Measurements from ENCODE around the gene IFNAR2. TPM values are rescaled to one million over a fixed set of nuclear protein-coding genes. Genes with fewer than 3 reads are reported as not detected.
"Not testable (repeated sequence)": the region's sequence is repeated elsewhere in the genome, so short reads cannot be mapped to it uniquely, and the experiment has no call there.

Gene IFNAR2
- total and polyA plus RNA-seq, 4 donors: 21.4 to 38.4 (median 27.5) TPM

- TF ChIP-seq CTCF (IDR thresholded peaks at IDR 0.05; ENCODE audit: control extremely low read depth, extremely low read depth): no peak
- H3K9ac ChIP-seq (ENCODE audit: insufficient read depth in 1 of 2, low read length in 2 of 2): no peak overlapping the region
- no peak overlapping the region for H3K27ac ChIP-seq (ENCODE audit: low read depth in 1 of 2, low read length in 1 of 2)
- ATAC-seq (ENCODE audit: insufficient read depth, low FRiP score): no peak
- no peaks in the 10 kb centered on the region for H3K9me3 ChIP-seq (ENCODE audit: control insufficient read depth in 4 of 4, insufficient read depth in 3 of 4, low read length in 3 of 4)
- peaks cover 17 to 32% (median 21%) of the 10 kb centered on the region in 4 donors for H3K36me3 ChIP-seq (ENCODE audit: control insufficient read depth in 4 of 4, insufficient read depth in 4 of 4, low read length in 4 of 4)
- no peak overlapping the region for H3K4me3 ChIP-seq
- H3K27me3 ChIP-seq (ENCODE audit: control insufficient read depth in 3 of 3, insufficient read depth in 3 of 3, low read length in 2 of 3): no peaks in the 10 kb centered on the region
- WGBS, 2 donors: 32 to 56% methylated on average over 6 of the region's 6 CpGs
- H3K4me1 ChIP-seq (ENCODE audit: control insufficient read depth in 5 of 5, insufficient read depth in 5 of 5, low read length in 5 of 5): peaks cover 0 to 8% (median 0%) of the 10 kb centered on the region in 5 donors
- no peak for DNase-seq
These were observed 17.9 kb downstream of the IFNAR2 start for GRCh38 chr21:33247599-33247998.

- H3K9me3 ChIP-seq (ENCODE audit: control insufficient read depth in 4 of 4, insufficient read depth in 3 of 4, low read length in 3 of 4): no peaks in the 10 kb centered on the region
- H3K4me3 ChIP-seq: no peak overlapping the region
- peaks cover 20 to 40% (median 25%) of the 10 kb centered on the region in 4 donors for H3K36me3 ChIP-seq (ENCODE audit: control insufficient read depth in 4 of 4, insufficient read depth in 4 of 4, low read length in 4 of 4)
- DNase-seq (no peak), ATAC-seq (ENCODE audit: insufficient read depth, low FRiP score) (no peak)
- 84 to 88% methylated on average over 7 of the region's 7 CpGs for WGBS, 2 donors
- H3K27me3 ChIP-seq (ENCODE audit: control insufficient read depth in 3 of 3, insufficient read depth in 3 of 3, low read length in 2 of 3): no peaks in the 10 kb centered on the region
- no peak overlapping the region for H3K9ac ChIP-seq (ENCODE audit: insufficient read depth in 1 of 2, low read length in 2 of 2)
- H3K27ac ChIP-seq (ENCODE audit: low read depth in 1 of 2, low read length in 1 of 2): no peak overlapping the region
- peaks cover 0 to 3% (median 0%) of the 10 kb centered on the region in 5 donors for H3K4me1 ChIP-seq (ENCODE audit: control insufficient read depth in 5 of 5, insufficient read depth in 5 of 5, low read length in 5 of 5)
- no peak for TF ChIP-seq CTCF (IDR thresholded peaks at IDR 0.05; ENCODE audit: control extremely low read depth, extremely low read depth)
These were observed 19.7 kb downstream of the IFNAR2 start for GRCh38 chr21:33249331-33250002.

GRCh38 chr21:33251119-33251518 lies 21.4 kb downstream of the IFNAR2 start:
- Histone ChIP-seq H3K4me3 (no peak overlapping the region), H3K4me1 (ENCODE audit: control insufficient read depth in 5 of 5, insufficient read depth in 5 of 5, low read length in 5 of 5) (no peaks in the 10 kb centered on the region), H3K9me3 (ENCODE audit: control insufficient read depth in 4 of 4, insufficient read depth in 3 of 4, low read length in 3 of 4) (no peaks in the 10 kb centered on the region), H3K27me3 (ENCODE audit: control insufficient read depth in 3 of 3, insufficient read depth in 3 of 3, low read length in 2 of 3) (no peaks in the 10 kb centered on the region), H3K9ac (ENCODE audit: insufficient read depth in 1 of 2, low read length in 2 of 2) (no peak overlapping the region), H3K36me3 (ENCODE audit: control insufficient read depth in 4 of 4, insufficient read depth in 4 of 4, low read length in 4 of 4) (peaks cover 15 to 43% (median 26%) of the 10 kb centered on the region in 4 donors), H3K27ac (ENCODE audit: low read depth in 1 of 2, low read length in 1 of 2) (no peak overlapping the region)
- TF ChIP-seq CTCF (IDR thresholded peaks at IDR 0.05; ENCODE audit: control extremely low read depth, extremely low read depth): no peak
- ATAC-seq (ENCODE audit: insufficient read depth, low FRiP score): no peak
- 92% methylated on average over 2 of the region's 2 CpGs for WGBS, 2 donors
- no peak for DNase-seq

GRCh38 chr21:33253382-33253781 lies 23.6 kb downstream of the IFNAR2 start:
- H3K9ac ChIP-seq (ENCODE audit: insufficient read depth in 1 of 2, low read length in 2 of 2); H3K27ac ChIP-seq (ENCODE audit: low read depth in 1 of 2, low read length in 1 of 2); DNase-seq; H3K9me3 ChIP-seq (ENCODE audit: control insufficient read depth in 4 of 4, insufficient read depth in 3 of 4, low read length in 3 of 4); H3K4me1 ChIP-seq (ENCODE audit: control insufficient read depth in 5 of 5, insufficient read depth in 5 of 5, low read length in 5 of 5); H3K4me3 ChIP-seq; H3K27me3 ChIP-seq (ENCODE audit: control insufficient read depth in 3 of 3, insufficient read depth in 3 of 3, low read length in 2 of 3); ATAC-seq (ENCODE audit: insufficient read depth, low FRiP score): not testable (repeated sequence)
- 61 to 79% methylated on average over 6 of the region's 6 CpGs for WGBS, 2 donors
- peaks cover 13 to 44% (median 25%) of the 10 kb centered on the region in 4 donors for H3K36me3 ChIP-seq (ENCODE audit: control insufficient read depth in 4 of 4, insufficient read depth in 4 of 4, low read length in 4 of 4)
